H1 (cell line): ENCODE results near the gene PAQR9. TPM values are rescaled to one million over a fixed set of nuclear protein-coding genes. Genes with fewer than 3 reads are reported as not detected.

Source experiments
- polyA plus RNA-seq, 7 experiments: library from polyadenylated mRNA; depleted of rRNA in 3 of 7; stranded (reverse) in 5 of 7; unstranded in 2 of 7; fragments of >200 nt in 5 of 7; fragments of 200-250 nt in 2 of 7; gene quantifications; 1 replicate in 5 of 7; 2 replicates in 1 of 7; 4 replicates in 1 of 7; pipeline versions ENCODE4 v1.2.1 to v1.2.3, GENCODE V29; 2011 to 2013; ENCODE audit warnings: missing spikeins in 2 of 7, mixed read lengths in 2 of 7
- small RNA-seq: library from polyadenylated mRNA; stranded (forward); fragments of <200 nt; extraction: miRNeasy Mini kit (QIAGEN cat#:217004); gene quantifications from one replicate; pipeline ENCODE3, GENCODE V24; 2013; ENCODE audit not compliant: insufficient read depth
- total RNA-seq: library from RNA; stranded (reverse); fragmentation: NEBNext Ultra II Directional; extraction: Animal tissue kit (Norgen Biotek cat#: 25700); gene quantifications from 2 replicates; pipeline ENCODE4 v1.2.1, GENCODE V29; 2021

Gene PAQR9
- total and polyA plus RNA-seq, 2 of the 8 experiments (the other 6 are each of a cell fraction or from before 2014, with no cell fraction given) = 2.6 to 5.2 TPM

Small RNA genes lying within 50 kb of the gene (small RNA-seq; reads per million reads assigned to genes)
- not detected for gene AC021074.2

Other genes with a start within 250 kb of the PAQR9 start
- gene TRPC1, start 239.6 kb downstream of the PAQR9 start, total RNA-seq = 23.0 and 23.1 TPM in 2 replicates
- gene TRPC1, start 239.6 kb downstream of the PAQR9 start, polyA plus RNA-seq (2011; rRNA removed) = 22.6 and 33.4 TPM in 2 replicates
- gene PCOLCE2, start 74.6 kb downstream of the PAQR9 start, total RNA-seq = 11.6 and 12.6 TPM in 2 replicates
- gene PCOLCE2, start 74.6 kb downstream of the PAQR9 start, polyA plus RNA-seq (2011; rRNA removed) = 9.4 and 11.1 TPM in 2 replicates
- gene U2SURP, start 37.9 kb upstream of the PAQR9 start, total RNA-seq = 160 and 167 TPM in 2 replicates
- 14.4 and 22.2 TPM in 2 replicates for gene U2SURP, start 37.9 kb upstream of the PAQR9 start, polyA plus RNA-seq (2011; rRNA removed)
- 15.1 and 15.5 TPM in 2 replicates for gene CHST2, start 156.1 kb upstream of the PAQR9 start, total RNA-seq
- 3.2 and 5.1 TPM in 2 replicates for gene CHST2, start 156.1 kb upstream of the PAQR9 start, polyA plus RNA-seq (2011; rRNA removed)